T47D (cell line): Measurements from ENCODE around the gene ANGPTL7.

Experiments
- DNase-seq, 2 experiments: peaks; one replicate each; pipeline versions ENCODE4 v3.0.0 to v3.0.0-alpha.2; 2011 to 2012; ENCODE audit warnings: low read depth in 1 of 2, low spot score in 1 of 2
- JUND ChIP-seq: IDR thresholded peaks from 2 replicates; pipeline ENCODE4 v1.6.1; 2012; ENCODE audit warnings: low read depth
- in situ Hi-C: cut with HindIII; loops from 2 replicates; pipeline ENCODE4 v1.10.0; 2016; ENCODE audit warnings: low sequenced_read_pairs, low pct_unique_long_range_greater_than_20kb

Gene ANGPTL7

DNA sequence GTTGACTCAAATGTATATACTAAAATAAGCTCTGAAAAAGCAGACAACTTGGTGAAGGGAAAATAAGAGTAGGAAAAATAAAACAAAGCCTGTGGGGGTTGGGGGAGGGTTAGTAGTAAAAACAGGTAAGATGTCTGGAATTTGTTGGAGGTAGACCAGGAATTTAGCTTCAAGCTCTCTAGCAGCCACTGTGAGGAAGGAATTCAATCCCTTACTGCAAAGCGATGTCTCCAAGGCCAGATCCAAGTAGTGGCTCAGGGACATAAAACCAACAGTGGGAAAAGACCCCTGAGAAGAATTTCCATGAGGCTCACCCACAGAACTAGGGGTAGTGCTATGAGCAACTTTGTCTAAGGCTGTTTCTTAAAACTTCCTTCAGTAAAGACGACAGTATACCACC, 7.8 kb downstream of the ANGPTL7 start:
- TF ChIP-seq JUND, result no peak
- in situ Hi-C loops, result no loop called here
- DNase-seq, result no peak

GRCh38 chr1:11197359-11197758, 8.2 kb downstream of the ANGPTL7 start:
- no peak for TF ChIP-seq JUND
- in situ Hi-C loops, result no loop called here
- no peak for DNase-seq

- TF ChIP-seq JUND, result no peak
- in situ Hi-C loops, result no loop called here
- no peak for DNase-seq
These were observed 9.1 kb downstream of the ANGPTL7 start for GRCh38 chr1:11198257-11198656.

- in situ Hi-C loops, result no loop called here
- DNase-seq, result no peak
- TF ChIP-seq JUND, result no peak
These were observed 9.9 kb downstream of the ANGPTL7 start for GRCh38 chr1:11198851-11199594.

- TF ChIP-seq JUND, result no peak
- in situ Hi-C loops, result no loop called here
- DNase-seq, result no peak
These were observed 15.4 kb downstream of the ANGPTL7 start for GRCh38 chr1:11204396-11205190.

DNA sequence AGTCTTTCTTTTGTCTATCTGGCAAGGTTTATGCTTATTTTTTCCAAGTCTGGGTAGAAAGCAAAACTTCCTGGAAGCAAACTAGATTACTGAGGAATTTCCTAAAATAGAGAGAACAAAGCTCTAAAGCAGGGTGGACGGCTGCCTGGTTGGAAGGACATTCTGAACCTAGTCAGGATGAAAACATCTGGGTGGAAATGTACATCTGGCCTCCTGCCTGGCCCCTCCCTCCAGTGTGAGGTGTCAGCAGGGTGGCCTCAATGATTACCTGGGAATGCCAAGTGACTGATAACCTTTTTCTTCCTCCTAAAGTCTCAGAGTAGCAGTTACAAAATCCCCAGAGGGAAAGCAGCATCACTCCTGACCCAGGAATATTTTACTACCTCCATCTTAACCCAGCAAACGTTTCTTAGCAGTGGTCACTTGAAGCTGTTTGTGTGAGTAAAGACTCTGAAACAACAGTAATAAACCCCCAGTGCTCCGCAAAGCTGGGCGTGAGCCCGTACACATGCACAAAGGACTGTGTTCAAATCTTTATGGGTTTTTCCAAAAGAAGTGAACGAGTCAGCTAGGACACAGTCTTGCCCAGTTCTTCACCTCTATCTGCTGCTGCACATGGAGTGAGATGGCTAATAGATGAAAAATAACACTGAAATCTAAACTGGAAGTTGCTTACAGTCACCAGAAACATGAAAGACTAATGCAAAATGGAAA, 18.9 kb downstream of the ANGPTL7 start:
- no peak for DNase-seq
- in situ Hi-C loops, result no loop called here
- TF ChIP-seq JUND, result no peak

- in situ Hi-C loops, result no loop called here
- DNase-seq, result no peak
- no peak for TF ChIP-seq JUND
These were observed 22.3 kb downstream of the ANGPTL7 start for GRCh38 chr1:11211461-11211860.

- TF ChIP-seq JUND, result no peak
- in situ Hi-C loops, result no loop called here
- no peak for DNase-seq
These were observed 22.9 kb downstream of the ANGPTL7 start for GRCh38 chr1:11211925-11212587.

DNA sequence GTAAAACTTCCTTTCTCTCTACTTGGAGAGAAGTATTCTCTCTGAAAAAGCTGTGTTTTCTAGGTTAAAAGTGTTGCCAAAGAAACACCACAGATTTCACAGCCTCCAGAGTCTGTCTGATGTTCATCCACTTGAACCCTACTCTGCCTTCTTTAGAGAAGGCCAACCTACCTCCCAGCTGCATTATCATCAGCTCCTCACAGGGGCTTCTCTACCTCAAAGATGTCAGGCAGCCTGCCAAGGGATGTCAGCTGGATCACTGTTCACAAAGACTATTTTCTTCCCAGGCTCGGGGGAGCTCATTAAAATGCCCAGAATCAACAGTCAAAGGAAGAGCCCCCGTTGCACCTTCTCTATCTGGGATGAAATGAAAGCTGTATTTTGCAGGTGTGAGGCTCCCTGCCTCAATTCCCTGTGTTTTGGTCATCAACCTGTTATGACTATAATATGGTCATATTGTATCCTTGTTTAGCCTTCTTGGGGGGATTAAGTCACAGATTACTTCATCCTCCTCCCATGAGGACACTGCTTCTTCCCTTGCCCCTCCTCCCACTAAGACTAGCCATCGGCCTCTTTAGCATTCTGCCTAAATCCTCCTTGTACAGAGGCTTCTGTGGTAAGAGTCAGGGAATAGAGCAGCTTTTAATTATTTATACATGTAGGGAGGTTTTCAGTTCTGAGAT, 25.7 kb downstream of the ANGPTL7 start:
- TF ChIP-seq JUND, result no peak
- in situ Hi-C loops, result no loop called here
- DNase-seq, result no peak

DNA sequence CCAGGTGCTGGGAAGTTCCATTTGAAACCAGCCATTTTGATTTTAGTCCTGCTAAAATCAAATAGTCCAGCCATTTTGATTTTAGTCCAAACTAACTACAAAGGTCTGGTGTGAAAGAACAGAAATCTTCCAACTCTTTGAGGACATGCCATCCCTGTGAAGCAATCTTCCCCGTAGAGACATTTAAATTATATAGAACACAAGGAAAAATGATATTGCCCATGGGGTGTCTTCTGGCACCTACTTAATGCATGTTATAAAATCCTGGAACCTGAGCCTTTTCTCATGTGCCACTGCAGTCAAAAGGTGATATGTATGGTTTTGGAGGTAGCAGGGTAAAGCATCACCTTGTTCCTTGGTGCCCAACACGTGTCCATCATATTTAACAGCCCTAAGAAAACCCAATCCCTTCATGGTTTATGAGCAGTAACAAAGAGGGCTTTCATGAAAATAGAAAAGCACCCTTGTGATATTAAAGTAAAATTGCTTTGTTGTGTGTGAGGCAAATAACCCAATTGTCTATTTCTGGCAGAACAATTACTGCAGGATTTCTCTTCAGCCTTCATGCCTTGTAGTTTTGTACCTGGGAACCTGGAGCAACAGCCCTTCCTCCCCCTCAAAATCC, 26.3 kb downstream of the ANGPTL7 start:
- in situ Hi-C loops, result no loop called here
- TF ChIP-seq JUND, result no peak
- no peak for DNase-seq

GRCh38 chr1:11216074-11216473, 26.9 kb downstream of the ANGPTL7 start:
- in situ Hi-C loops, result no loop called here
- no peak for TF ChIP-seq JUND

More at GRCh38 chr1:11216074-11216473, 26.9 kb downstream of the ANGPTL7 start:
- no peak for DNase-seq
